ENCODE measurements around the gene HDGFL2. TPM values are rescaled to one million over a fixed set of nuclear protein-coding genes. Genes with fewer than 3 reads are reported as not detected.

The HDGFL2 gene
- total RNA-seq, 1 experiment from 2014 or later = 108 TPM

GRCh38 chr19:4493104-4493928 lies 21.2 kb downstream of the HDGFL2 start:
- Histone ChIP-seq H3K4ac (ENCODE audit: low read depth, low read length) (no peak overlapping the region), H2BK20ac (ENCODE audit: low read depth, low read length, poor library complexity, severe bottlenecking) (no peak overlapping the region), H2AFZ (ENCODE audit: low read length) (no peak overlapping the region), H2BK5ac (ENCODE audit: insufficient read length, low read length) (no peak overlapping the region), H4K91ac (ENCODE audit: insufficient read length, low read depth, low read length) (no peak overlapping the region), H3K4me2 (ENCODE audit: insufficient read depth, insufficient read length, low read length) (no peak overlapping the region), H3K23ac (ENCODE audit: insufficient read length, low read depth, low read length) (no peak overlapping the region), H3K27ac (ENCODE audit: insufficient read length, low read depth, low read length) (no peak overlapping the region), H3K18ac (ENCODE audit: insufficient read length, low read depth, low read length) (no peak overlapping the region), H3T11ph (ENCODE audit: low read length) (no peak overlapping the region), H4K5ac (ENCODE audit: insufficient read length, low read depth, low read length) (no peak overlapping the region), H3K14ac (ENCODE audit: insufficient read depth, low read length) (no peak overlapping the region), H4K8ac (replicated peaks; ENCODE audit: insufficient read length, low read depth, low read length) (no peak overlapping the region), H3K9ac (ENCODE audit: extremely low read depth, insufficient read length, low read length) (no peak overlapping the region), H2BK120ac (ENCODE audit: low read depth, low read length, poor library complexity, severe bottlenecking) (no peak overlapping the region), H3K23me2 (ENCODE audit: insufficient read length, low read depth, low read length, poor library complexity, severe bottlenecking) (no peaks in the 10 kb centered on the region), H3K79me2 (ENCODE audit: insufficient read depth, low read length) (no peaks in the 10 kb centered on the region), H4K20me1 (ENCODE audit: control insufficient read depth, insufficient read depth, insufficient read length) (peaks cover 3% of the 10 kb centered on the region), H3K27me3 (ENCODE audit: insufficient read depth, low read length) (no peaks in the 10 kb centered on the region), H3K79me1 (ENCODE audit: insufficient read depth, low read depth, low read length, poor library complexity, severe bottlenecking) (no peaks in the 10 kb centered on the region), H3K56ac (ENCODE audit: insufficient read length, low read depth, low read length) (no peak overlapping the region), H2BK12ac (ENCODE audit: insufficient read length, low read depth, low read length) (no peak overlapping the region), H2AK5ac (ENCODE audit: insufficient read length, low read length) (no peak overlapping the region), H3K4me1 (ENCODE audit: insufficient read depth, low read length) (no peaks in the 10 kb centered on the region), H2BK15ac (ENCODE audit: low read depth, low read length) (no peak overlapping the region), H3K9me3 (ENCODE audit: control insufficient read depth, low read depth, low read length) (no peaks in the 10 kb centered on the region)
- Mint-ChIP-seq H3K4me1 (no peaks in the 10 kb centered on the region), H3K27ac (no peak overlapping the region), H3K9me3 (no peaks in the 10 kb centered on the region), H3K4me3 (no peak overlapping the region), H3K36me3 (ENCODE audit: insufficient read depth in 1 of 3, low read depth in 3 of 3) (peaks cover 21 to 44% (median 41%) of the 10 kb centered on the region in 3 experiments; a peak in 6 of 7 replicates), H3K27me3 (ENCODE audit: low read depth) (no peaks in the 10 kb centered on the region)
- TF ChIP-seq CTCF (conservative IDR thresholded peaks at IDR 0.05) = no peak
- WGBS (ENCODE audit: extremely low coverage, insufficient read length, low lambda C conversion rate) = no CpG with 5 or more reads among the region's 41 CpGs
- no peak for DNase-seq

All from H9 (cell line).